HCT116 (cell line): ENCODE results near the gene FGF21.

ENCODE experiments used
- CBX3 ChIP-seq: IDR thresholded peaks from 2 replicates; pipeline ENCODE4 v1.6.1; 2012; ENCODE audit warnings: low read depth
- CEBPB ChIP-seq: IDR thresholded peaks from 2 replicates; pipeline ENCODE4 v1.6.1; 2012; ENCODE audit warnings: low read depth
- CTCF ChIP-seq, 3 experiments: fragments of 200-600 bp in 1 of 3; sonication (generic) in 1 of 3; IDR thresholded peaks in 2 of 3; conservative IDR thresholded peaks in 1 of 3; 2 replicates each; pipeline ENCODE4 v1.5.1; 2012 to 2017; ENCODE audit warnings: low read depth in 2 of 3, low read length in 2 of 3, antibody characterized with exemption in 1 of 3, borderline replicate concordance in 1 of 3, control low read depth in 1 of 3, mild to moderate bottlenecking in 1 of 3, mixed read lengths in 1 of 3, mixed run types in 1 of 3, moderate library complexity in 1 of 3; ENCODE audit not compliant: insufficient read depth in 1 of 3
- EZH2 ChIP-seq: fragments of 200-600 bp; sonication (generic); IDR thresholded peaks from 2 replicates; pipeline ENCODE4 v1.6.1; 2017; ENCODE audit warnings: antibody characterized with exemption, mixed run types
- EZH2phosphoT487 ChIP-seq: fragments of 200-600 bp; IDR thresholded peaks from 2 replicates; pipeline ENCODE4 v1.6.1; 2018; ENCODE audit warnings: antibody characterized with exemption, borderline replicate concordance
- POLR2AphosphoS5 ChIP-seq: IDR thresholded peaks from 2 replicates; pipeline ENCODE4 v1.6.1; 2011; ENCODE audit warnings: mild to moderate bottlenecking, low read depth, low read length, moderate library complexity
- SRF ChIP-seq: IDR thresholded peaks from 2 replicates; pipeline ENCODE4 v1.6.1; 2012; ENCODE audit warnings: low read depth
- TCF7L2 ChIP-seq: IDR thresholded peaks from 2 replicates; pipeline ENCODE4 v1.7.0; 2011; ENCODE audit warnings: borderline replicate concordance, inconsistent platforms; ENCODE audit not compliant: insufficient read depth, insufficient read length; ENCODE audit errors: extremely low read depth
- ZNF274 ChIP-seq: fragments of 200-500 bp; sonication (Bioruptor generic); IDR thresholded peaks from 2 replicates; pipeline ENCODE4 v1.6.1; 2014; ENCODE audit warnings: mild to moderate bottlenecking, low read depth, low read length, inconsistent platforms
- TF ChIP-seq, protein P1 (sequence below): IDR thresholded peaks from 2 replicates; pipeline ENCODE4 v1.6.1; 2012; ENCODE audit warnings: low read depth

DNA sequence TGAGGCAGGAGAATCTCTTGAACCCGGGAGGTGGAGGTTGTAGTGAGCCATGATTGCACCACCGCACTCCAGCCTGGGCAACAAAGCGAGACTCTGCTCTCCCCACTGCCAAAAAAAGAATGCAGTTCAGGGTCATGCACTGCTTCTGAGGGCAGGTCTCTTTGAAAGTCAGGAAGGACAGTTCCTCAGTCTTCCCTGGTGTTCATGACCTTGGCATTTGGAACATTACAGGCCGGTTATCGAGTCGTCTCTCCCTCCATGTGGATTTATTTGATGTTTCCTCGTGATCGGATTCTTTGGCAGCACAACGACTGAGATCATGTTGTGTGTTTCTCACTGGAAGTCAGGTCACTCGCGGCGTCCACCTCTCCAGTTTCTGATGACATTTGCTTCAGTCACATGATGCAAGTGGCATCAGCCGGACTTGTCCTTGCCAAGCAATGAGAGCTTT, 17.2 kb downstream of the FGF21 start:
- TF ChIP-seq ZNF274 (no peak), CTCF (IDR thresholded peaks at IDR 0.05 in 2 of 3, conservative IDR thresholded peaks at IDR 0.05 in 1 of 3; ENCODE audit: borderline replicate concordance in 1 of 3, insufficient read depth in 1 of 3, low read depth in 2 of 3, low read length in 2 of 3) (no peak), CEBPB (no peak), POLR2AphosphoS5 (no peak), EZH2phosphoT487 (no peak), EZH2 (no peak), CBX3 (no peak), TCF7L2 (no peak), SRF (no peak)
- TF ChIP-seq, protein P1, sequence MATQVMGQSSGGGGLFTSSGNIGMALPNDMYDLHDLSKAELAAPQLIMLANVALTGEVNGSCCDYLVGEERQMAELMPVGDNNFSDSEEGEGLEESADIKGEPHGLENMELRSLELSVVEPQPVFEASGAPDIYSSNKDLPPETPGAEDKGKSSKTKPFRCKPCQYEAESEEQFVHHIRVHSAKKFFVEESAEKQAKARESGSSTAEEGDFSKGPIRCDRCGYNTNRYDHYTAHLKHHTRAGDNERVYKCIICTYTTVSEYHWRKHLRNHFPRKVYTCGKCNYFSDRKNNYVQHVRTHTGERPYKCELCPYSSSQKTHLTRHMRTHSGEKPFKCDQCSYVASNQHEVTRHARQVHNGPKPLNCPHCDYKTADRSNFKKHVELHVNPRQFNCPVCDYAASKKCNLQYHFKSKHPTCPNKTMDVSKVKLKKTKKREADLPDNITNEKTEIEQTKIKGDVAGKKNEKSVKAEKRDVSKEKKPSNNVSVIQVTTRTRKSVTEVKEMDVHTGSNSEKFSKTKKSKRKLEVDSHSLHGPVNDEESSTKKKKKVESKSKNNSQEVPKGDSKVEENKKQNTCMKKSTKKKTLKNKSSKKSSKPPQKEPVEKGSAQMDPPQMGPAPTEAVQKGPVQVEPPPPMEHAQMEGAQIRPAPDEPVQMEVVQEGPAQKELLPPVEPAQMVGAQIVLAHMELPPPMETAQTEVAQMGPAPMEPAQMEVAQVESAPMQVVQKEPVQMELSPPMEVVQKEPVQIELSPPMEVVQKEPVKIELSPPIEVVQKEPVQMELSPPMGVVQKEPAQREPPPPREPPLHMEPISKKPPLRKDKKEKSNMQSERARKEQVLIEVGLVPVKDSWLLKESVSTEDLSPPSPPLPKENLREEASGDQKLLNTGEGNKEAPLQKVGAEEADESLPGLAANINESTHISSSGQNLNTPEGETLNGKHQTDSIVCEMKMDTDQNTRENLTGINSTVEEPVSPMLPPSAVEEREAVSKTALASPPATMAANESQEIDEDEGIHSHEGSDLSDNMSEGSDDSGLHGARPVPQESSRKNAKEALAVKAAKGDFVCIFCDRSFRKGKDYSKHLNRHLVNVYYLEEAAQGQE, result no peak
